Measurements from ENCODE around the gene CLEC5A.
"Not testable (repeated sequence)": the region's sequence is repeated elsewhere in the genome, so short reads cannot be mapped to it uniquely, and the experiment has no call there.

CLEC5A gene

DNA sequence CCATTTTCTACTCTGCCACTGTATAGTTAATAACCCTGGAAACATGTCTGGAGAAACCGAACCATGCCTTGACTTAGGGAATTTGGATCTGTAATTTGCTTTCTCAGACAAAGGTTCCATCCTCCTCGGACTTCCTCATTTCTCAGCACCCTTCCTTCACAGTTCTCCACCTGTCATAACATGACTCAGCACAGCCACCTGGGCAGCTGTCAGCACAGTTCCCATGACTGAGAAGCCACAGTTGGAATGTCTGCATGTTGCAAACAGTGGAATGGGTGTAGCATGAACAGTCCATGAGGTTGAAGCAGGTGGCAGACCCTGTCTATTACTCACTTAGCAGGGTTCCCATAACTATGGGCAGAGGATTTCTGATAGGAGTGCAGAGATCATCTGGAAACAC lies 31.2 kb downstream of the CLEC5A start:
- Histone ChIP-seq H4K20me1 (ENCODE audit: control insufficient read depth, insufficient read depth, low read depth, low read length) (no peaks in the 10 kb centered on the region), H3K4me1 (ENCODE audit: control insufficient read depth, low read length) (no peaks in the 10 kb centered on the region), H3K9me2 (replicated peaks; ENCODE audit: control insufficient read depth, low read length) (no peaks in the 10 kb centered on the region), H3K36me3 (ENCODE audit: control insufficient read depth, low read length) (no peaks in the 10 kb centered on the region), H3F3A (ENCODE audit: control insufficient read depth, insufficient read depth) (no peaks in the 10 kb centered on the region), H3K4me3 (ENCODE audit: low read length) (no peak overlapping the region), H3K27me3 (ENCODE audit: control insufficient read depth, low read length) (no peaks in the 10 kb centered on the region), H3K27ac (ENCODE audit: low read depth, low read length) (no peak overlapping the region), H3K79me2 (ENCODE audit: control insufficient read depth, low read length) (no peaks in the 10 kb centered on the region), H3K9me3 (ENCODE audit: control insufficient read depth, insufficient read depth, low read length) (no peaks in the 10 kb centered on the region), H3K4me2 (ENCODE audit: low read length) (no peak overlapping the region)
- TF ChIP-seq, protein P1, sequence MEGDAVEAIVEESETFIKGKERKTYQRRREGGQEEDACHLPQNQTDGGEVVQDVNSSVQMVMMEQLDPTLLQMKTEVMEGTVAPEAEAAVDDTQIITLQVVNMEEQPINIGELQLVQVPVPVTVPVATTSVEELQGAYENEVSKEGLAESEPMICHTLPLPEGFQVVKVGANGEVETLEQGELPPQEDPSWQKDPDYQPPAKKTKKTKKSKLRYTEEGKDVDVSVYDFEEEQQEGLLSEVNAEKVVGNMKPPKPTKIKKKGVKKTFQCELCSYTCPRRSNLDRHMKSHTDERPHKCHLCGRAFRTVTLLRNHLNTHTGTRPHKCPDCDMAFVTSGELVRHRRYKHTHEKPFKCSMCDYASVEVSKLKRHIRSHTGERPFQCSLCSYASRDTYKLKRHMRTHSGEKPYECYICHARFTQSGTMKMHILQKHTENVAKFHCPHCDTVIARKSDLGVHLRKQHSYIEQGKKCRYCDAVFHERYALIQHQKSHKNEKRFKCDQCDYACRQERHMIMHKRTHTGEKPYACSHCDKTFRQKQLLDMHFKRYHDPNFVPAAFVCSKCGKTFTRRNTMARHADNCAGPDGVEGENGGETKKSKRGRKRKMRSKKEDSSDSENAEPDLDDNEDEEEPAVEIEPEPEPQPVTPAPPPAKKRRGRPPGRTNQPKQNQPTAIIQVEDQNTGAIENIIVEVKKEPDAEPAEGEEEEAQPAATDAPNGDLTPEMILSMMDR (IDR thresholded peaks at IDR 0.05; ENCODE audit: low read depth, low read length, poor library complexity, severe bottlenecking), result no peak

DNA sequence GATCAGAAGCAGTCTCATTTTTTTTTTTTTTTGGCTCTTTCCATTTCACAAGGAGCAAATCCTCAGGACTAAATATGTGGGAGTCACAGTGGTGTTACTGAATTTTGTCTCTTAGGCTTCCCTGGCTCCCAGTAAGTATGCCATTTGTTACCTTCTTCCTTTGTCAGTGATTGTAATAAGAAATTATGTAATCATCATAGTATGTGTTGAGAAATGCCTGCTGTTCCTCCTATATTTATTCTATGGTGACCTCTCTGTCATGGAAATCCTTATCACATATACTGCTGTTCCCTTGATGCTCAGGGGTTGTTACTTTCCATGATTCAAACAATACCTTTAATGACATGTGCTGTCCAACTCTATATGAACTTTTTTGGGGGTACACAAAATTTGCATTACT lies 35.4 kb downstream of the CLEC5A start:
- Histone ChIP-seq H3K4me1 (ENCODE audit: control insufficient read depth, low read length) (no peaks in the 10 kb centered on the region), H3K36me3 (ENCODE audit: control insufficient read depth, low read length) (no peaks in the 10 kb centered on the region), H3K27me3 (ENCODE audit: control insufficient read depth, low read length) (no peaks in the 10 kb centered on the region), H3K79me2 (ENCODE audit: control insufficient read depth, low read length) (no peaks in the 10 kb centered on the region), H3K27ac (ENCODE audit: low read depth, low read length) (no peak overlapping the region), H3K9me3 (ENCODE audit: control insufficient read depth, insufficient read depth, low read length) (no peaks in the 10 kb centered on the region), H3K4me3 (ENCODE audit: low read length) (no peak overlapping the region), H3K4me2 (ENCODE audit: low read length) (no peak overlapping the region), H3K9me2 (replicated peaks; ENCODE audit: control insufficient read depth, low read length) (no peaks in the 10 kb centered on the region), H4K20me1 (ENCODE audit: control insufficient read depth, insufficient read depth, low read depth, low read length) (no peaks in the 10 kb centered on the region), H3F3A (ENCODE audit: control insufficient read depth, insufficient read depth) (no peaks in the 10 kb centered on the region)
- TF ChIP-seq, protein P1 (IDR thresholded peaks at IDR 0.05; ENCODE audit: low read depth, low read length, poor library complexity, severe bottlenecking), result no peak
- no peak for TF ChIP-seq EZH2phosphoT487 (IDR thresholded peaks at IDR 0.05; ENCODE audit: borderline replicate concordance, low read length)

DNA sequence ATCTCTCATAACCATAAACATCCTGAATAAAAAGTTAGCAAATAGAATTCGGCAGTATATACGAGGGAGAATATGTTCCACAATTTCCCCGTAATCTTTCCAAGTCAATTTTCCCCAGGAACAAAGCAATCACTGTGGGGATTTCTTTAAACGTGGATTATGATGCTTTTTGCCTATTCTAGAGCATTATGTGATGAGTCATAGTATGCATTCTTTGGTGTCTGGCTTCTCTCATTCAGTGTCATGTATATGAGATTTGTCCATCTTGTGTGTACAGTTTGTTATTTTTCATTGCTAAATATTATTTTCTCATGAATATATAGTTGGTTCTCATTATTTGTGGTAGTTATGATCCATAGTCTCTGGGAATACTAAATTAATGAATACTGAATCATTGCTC lies 40.5 kb downstream of the CLEC5A start:
- TF ChIP-seq, protein P1 (IDR thresholded peaks at IDR 0.05; ENCODE audit: low read depth, low read length, poor library complexity, severe bottlenecking), result no peak
- TF ChIP-seq EZH2phosphoT487 (IDR thresholded peaks at IDR 0.05; ENCODE audit: borderline replicate concordance, low read length), result no peak
- Histone ChIP-seq H3K27ac (ENCODE audit: low read depth, low read length) (no peak overlapping the region), H3F3A (ENCODE audit: control insufficient read depth, insufficient read depth) (no peaks in the 10 kb centered on the region), H3K4me3 (ENCODE audit: low read length) (no peak overlapping the region), H3K27me3 (ENCODE audit: control insufficient read depth, low read length) (no peaks in the 10 kb centered on the region), H3K4me2 (ENCODE audit: low read length) (no peak overlapping the region), H3K36me3 (ENCODE audit: control insufficient read depth, low read length) (no peaks in the 10 kb centered on the region), H3K79me2 (ENCODE audit: control insufficient read depth, low read length) (no peaks in the 10 kb centered on the region), H4K20me1 (ENCODE audit: control insufficient read depth, insufficient read depth, low read depth, low read length) (no peaks in the 10 kb centered on the region), H3K4me1 (ENCODE audit: control insufficient read depth, low read length) (no peaks in the 10 kb centered on the region), H3K9me3 (ENCODE audit: control insufficient read depth, insufficient read depth, low read length) (no peaks in the 10 kb centered on the region), H3K9me2 (replicated peaks; ENCODE audit: control insufficient read depth, low read length) (no peaks in the 10 kb centered on the region)

DNA sequence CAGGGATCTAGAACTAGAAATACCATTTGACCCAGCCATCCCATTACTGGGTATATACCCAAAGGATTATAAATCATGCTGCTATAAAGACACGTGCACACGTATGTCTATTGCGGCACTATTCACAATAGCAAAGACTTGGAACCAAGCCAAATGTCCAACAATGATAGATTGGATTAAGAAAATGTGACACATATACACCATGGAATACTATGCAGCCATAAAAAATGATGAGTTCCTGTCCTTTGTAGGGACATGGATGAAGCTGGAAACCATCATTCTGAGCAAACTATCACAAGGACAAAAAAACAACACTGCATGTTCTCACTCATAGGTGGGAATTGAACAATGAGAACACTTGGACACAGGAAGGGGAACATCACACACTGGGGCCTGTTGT lies 47.4 kb downstream of the CLEC5A start:
- not testable (repeated sequence) for H3K4me1 ChIP-seq (ENCODE audit: control insufficient read depth, low read length); H4K20me1 ChIP-seq (ENCODE audit: control insufficient read depth, insufficient read depth, low read depth, low read length)

More for the DNA sequence above, 47.4 kb downstream of the CLEC5A start:
- not testable (repeated sequence) for H3F3A ChIP-seq (ENCODE audit: control insufficient read depth, insufficient read depth); H3K27ac ChIP-seq (ENCODE audit: low read depth, low read length); H3K79me2 ChIP-seq (ENCODE audit: control insufficient read depth, low read length); H3K27me3 ChIP-seq (ENCODE audit: control insufficient read depth, low read length); H3K9me2 ChIP-seq (replicated peaks; ENCODE audit: control insufficient read depth, low read length); H3K4me2 ChIP-seq (ENCODE audit: low read length); H3K4me3 ChIP-seq (ENCODE audit: low read length); H3K9me3 ChIP-seq (ENCODE audit: control insufficient read depth, insufficient read depth, low read length); H3K36me3 ChIP-seq (ENCODE audit: control insufficient read depth, low read length)

Measured in DOHH2 (cell line).